ENCODE data around the gene C14orf39. TPM values are rescaled to one million over a fixed set of nuclear protein-coding genes. Genes with fewer than 3 reads are reported as not detected.

Gene C14orf39
- total and polyA plus RNA-seq, 2 of the 8 experiments (the other 6 are each of a cell fraction or from before 2014, with no cell fraction given): 0.18 to 1.2 TPM

Other genes with a start within 250 kb of the C14orf39 start
- 45.2 and 51.2 TPM in 2 replicates for gene PPM1A, start 236.8 kb downstream of the C14orf39 start, total RNA-seq (2021; fragmentation: NEBNext Ultra II Directional; extraction: Animal tissue kit (Norgen Biotek cat#: 25700))
- gene PPM1A, start 236.8 kb downstream of the C14orf39 start, polyA plus RNA-seq (2011; rRNA removed): 6.6 and 14.0 TPM in 2 replicates
- not detected in 2 replicates for gene SIX6, start 23.1 kb upstream of the C14orf39 start, total RNA-seq (2021; fragmentation: NEBNext Ultra II Directional; extraction: Animal tissue kit (Norgen Biotek cat#: 25700))
- 0.03 and 0.08 TPM in 2 replicates for gene SIX6, start 23.1 kb upstream of the C14orf39 start, polyA plus RNA-seq (2011; rRNA removed)
- gene SIX1, start 163.4 kb upstream of the C14orf39 start, total RNA-seq (2021; fragmentation: NEBNext Ultra II Directional; extraction: Animal tissue kit (Norgen Biotek cat#: 25700)): 0.46 and 0.69 TPM in 2 replicates
- gene SIX1, start 163.4 kb upstream of the C14orf39 start, polyA plus RNA-seq (2011; rRNA removed): 0.03 and 0.11 TPM in 2 replicates
- 37.7 and 38.9 TPM in 2 replicates for gene SIX4, start 238.3 kb upstream of the C14orf39 start, total RNA-seq (2021; fragmentation: NEBNext Ultra II Directional; extraction: Animal tissue kit (Norgen Biotek cat#: 25700))
- 9.0 and 9.6 TPM in 2 replicates for gene SIX4, start 238.3 kb upstream of the C14orf39 start, polyA plus RNA-seq (2011; rRNA removed)
- gene MNAT1, start 248.7 kb upstream of the C14orf39 start, total RNA-seq (2021; fragmentation: NEBNext Ultra II Directional; extraction: Animal tissue kit (Norgen Biotek cat#: 25700)): 52.0 and 52.1 TPM in 2 replicates
- 19.1 and 34.7 TPM in 2 replicates for gene MNAT1, start 248.7 kb upstream of the C14orf39 start, polyA plus RNA-seq (2011; rRNA removed)

Measured in H1 (cell line).